ENCODE results near the gene UBE2U. TPM values are rescaled to one million over a fixed set of nuclear protein-coding genes. Genes with fewer than 3 reads are reported as not detected.

Gene UBE2U
- total RNA-seq, 1 experiment from 2014 or later, result not detected

GRCh38 chr1:64194168-64195080 lies 9.0 kb upstream of the UBE2U start:
- no TSS peak for BruUV-seq (replicated peaks)
- RAD21 ChIA-PET (ENCODE audit: low non-redundant PET in 1 of 2, low total read pairs in 2 of 2, uncharacterized antibody in 2 of 2, unreplicated experiment in 2 of 2), result no interaction called here
- intact Hi-C loops (cut with micrococcal nuclease), result no loop called here
- H3K4me2 ChIP-seq (ENCODE audit: low read length), result no peak overlapping the region
- no peak overlapping the region for H2AFZ ChIP-seq (ENCODE audit: low read depth, low read length, poor library complexity, severe bottlenecking)
- POLR2A ChIA-PET, result no interaction called here
- no peaks in the 10 kb centered on the region for H3K9me3 ChIP-seq (ENCODE audit: control insufficient read depth in 1 of 2, insufficient read depth in 1 of 2, low read depth in 1 of 2, low read length in 2 of 2)
- TF ChIP-seq EZH2phosphoT487 (IDR thresholded peaks at IDR 0.05; ENCODE audit: borderline replicate concordance) (no peak), CTCF (IDR thresholded peaks at IDR 0.05 in 2 of 3, conservative IDR thresholded peaks at IDR 0.05 in 1 of 3; ENCODE audit: borderline replicate concordance in 1 of 3, insufficient read depth in 1 of 3, low read depth in 2 of 3, low read length in 2 of 3) (no peak), TCF7L2 (IDR thresholded peaks at IDR 0.05; ENCODE audit: borderline replicate concordance, extremely low read depth, insufficient read depth, insufficient read length) (no peak), CEBPB (IDR thresholded peaks at IDR 0.05; ENCODE audit: low read depth) (no peak), SP1 (IDR thresholded peaks at IDR 0.05; ENCODE audit: low read depth) (no peak), CBX3 (IDR thresholded peaks at IDR 0.05; ENCODE audit: low read depth) (no peak), SIN3A (IDR thresholded peaks at IDR 0.05; ENCODE audit: low read depth) (no peak), ZFX (IDR thresholded peaks at IDR 0.05) (no peak), FOSL1 (IDR thresholded peaks at IDR 0.05; ENCODE audit: low read depth) (no peak), RAD21 (IDR thresholded peaks at IDR 0.05; ENCODE audit: low read depth) (no peak)
- H3K36me3 ChIP-seq (ENCODE audit: control insufficient read depth in 1 of 2, insufficient read depth in 2 of 2, low read length in 2 of 2), result no peaks in the 10 kb centered on the region
- no peaks in the 10 kb centered on the region for H3K4me1 ChIP-seq (ENCODE audit: control insufficient read depth in 1 of 2, insufficient read depth in 2 of 2, low read length in 2 of 2)
- no peaks in the 10 kb centered on the region for H3K9me2 ChIP-seq (ENCODE audit: insufficient read depth)
- H3K27ac ChIP-seq (ENCODE audit: low read depth, low read length), result no peak overlapping the region
- ATAC-seq (no peak), DNase-seq (ENCODE audit: low read depth, low spot score) (no peak)
- H3K79me2 ChIP-seq (ENCODE audit: insufficient read depth, low read length), result no peaks in the 10 kb centered on the region
- H4K20me1 ChIP-seq (ENCODE audit: insufficient read depth), result no peaks in the 10 kb centered on the region
- H3K9ac ChIP-seq (ENCODE audit: low read length), result no peak overlapping the region
- CTCF ChIA-PET, result no interaction called here
- no peak overlapping the region for H3K4me3 ChIP-seq (replicated peaks in 1 of 2; ENCODE audit: low read depth in 1 of 2, low read length in 2 of 2)
- H3K27me3 ChIP-seq (ENCODE audit: insufficient read depth, low read length), result no peaks in the 10 kb centered on the region
